HG02870 (cell line): ENCODE measurements around the gene RPL9.
"Not testable (repeated sequence)": the region's sequence is repeated elsewhere in the genome, so short reads cannot be mapped to it uniquely, and the experiment has no call there.

Experiments
- ATAC-seq: cut with Tn5 transposase; IDR thresholded peaks from one replicate; pipeline ENCODE4 v1.9.1; 2021; ENCODE audit warnings: mild to moderate bottlenecking, moderate library complexity; ENCODE audit not compliant: unreplicated experiment

Gene RPL9

GRCh38 chr4:39467464-39467863 is 8.7 kb upstream of the RPL9 start:
- ATAC-seq: no peak

- no peak for ATAC-seq
Measured at GRCh38 chr4:39466747-39467146, 8.0 kb upstream of the RPL9 start.

- no peak for ATAC-seq
Measured at GRCh38 chr4:39464886-39465501, 6.3 kb upstream of the RPL9 start.

- ATAC-seq: not testable (repeated sequence)
Measured at GRCh38 chr4:39458161-39458504, 589 bp downstream of the RPL9 start.

- no peak for ATAC-seq
Measured at GRCh38 chr4:39456946-39457763, 1.6 kb downstream of the RPL9 start.

GRCh38 chr4:39455486-39455885 is 3.2 kb downstream of the RPL9 start:
- ATAC-seq: no peak

GRCh38 chr4:39453738-39454137 is 5.0 kb downstream of the RPL9 start:
- no peak for ATAC-seq

GRCh38 chr4:39452860-39453587 is 5.7 kb downstream of the RPL9 start:
- ATAC-seq: no peak

- no peak for ATAC-seq
Measured at GRCh38 chr4:39452153-39452859, 6.4 kb downstream of the RPL9 start.

- ATAC-seq: no peak
Measured at GRCh38 chr4:39451423-39452023, 7.2 kb downstream of the RPL9 start.

- ATAC-seq: no peak
Measured at GRCh38 chr4:39450618-39451017, 8.1 kb downstream of the RPL9 start.

- peak; percentile 81 for ATAC-seq
Measured at GRCh38 chr4:39446842-39447573, 11.7 kb downstream of the RPL9 start.

GRCh38 chr4:39446483-39446841 is 12.3 kb downstream of the RPL9 start:
- no peak for ATAC-seq

- no peak for ATAC-seq
Measured at GRCh38 chr4:39442998-39443397, 15.7 kb downstream of the RPL9 start.

GRCh38 chr4:39441593-39441992 is 17.1 kb downstream of the RPL9 start:
- ATAC-seq: no peak

GRCh38 chr4:39435659-39436563 is 22.8 kb downstream of the RPL9 start:
- ATAC-seq: no peak

GRCh38 chr4:39433878-39434492 is 24.7 kb downstream of the RPL9 start:
- no peak for ATAC-seq

- ATAC-seq: no peak
Measured at GRCh38 chr4:39429476-39430334, 29.0 kb downstream of the RPL9 start.
